Upper lobe of left lung (tissue), 4 donors: Measurements from ENCODE around the gene KIF26B.

Experiments used
- EP300 ChIP-seq, 4 donors: sonication (generic); formaldehyde crosslinking; IDR thresholded peaks; one replicate each; pipeline ENCODE4 v1.5.1; 2017; ENCODE audit warnings: antibody characterized with exemption in 4 of 4, control low read depth in 2 of 4
- TF ChIP-seq, protein P1 (sequence below), 6 experiments: fragments of 450-650 bp in 4 of 6; fragments of 200-600 bp in 2 of 6; sonication (generic) in 2 of 6; IDR thresholded peaks; one replicate each; pipeline ENCODE4 v1.5.1; 2016 to 2019; ENCODE audit warnings: antibody characterized with exemption in 6 of 6

- TF ChIP-seq, protein P1, sequence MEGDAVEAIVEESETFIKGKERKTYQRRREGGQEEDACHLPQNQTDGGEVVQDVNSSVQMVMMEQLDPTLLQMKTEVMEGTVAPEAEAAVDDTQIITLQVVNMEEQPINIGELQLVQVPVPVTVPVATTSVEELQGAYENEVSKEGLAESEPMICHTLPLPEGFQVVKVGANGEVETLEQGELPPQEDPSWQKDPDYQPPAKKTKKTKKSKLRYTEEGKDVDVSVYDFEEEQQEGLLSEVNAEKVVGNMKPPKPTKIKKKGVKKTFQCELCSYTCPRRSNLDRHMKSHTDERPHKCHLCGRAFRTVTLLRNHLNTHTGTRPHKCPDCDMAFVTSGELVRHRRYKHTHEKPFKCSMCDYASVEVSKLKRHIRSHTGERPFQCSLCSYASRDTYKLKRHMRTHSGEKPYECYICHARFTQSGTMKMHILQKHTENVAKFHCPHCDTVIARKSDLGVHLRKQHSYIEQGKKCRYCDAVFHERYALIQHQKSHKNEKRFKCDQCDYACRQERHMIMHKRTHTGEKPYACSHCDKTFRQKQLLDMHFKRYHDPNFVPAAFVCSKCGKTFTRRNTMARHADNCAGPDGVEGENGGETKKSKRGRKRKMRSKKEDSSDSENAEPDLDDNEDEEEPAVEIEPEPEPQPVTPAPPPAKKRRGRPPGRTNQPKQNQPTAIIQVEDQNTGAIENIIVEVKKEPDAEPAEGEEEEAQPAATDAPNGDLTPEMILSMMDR (IDR thresholded peaks at IDR 0.05), result no peak
- TF ChIP-seq EP300 (IDR thresholded peaks at IDR 0.05), result no peak
Measured at GRCh38 chr1:245153552-245154428, 995 bp upstream of the KIF26B start.
